ENCODE results near the gene DBNDD1.
"Not testable (repeated sequence)": the region's sequence is repeated elsewhere in the genome, so short reads cannot be mapped to it uniquely, and the experiment has no call there.

The DBNDD1 gene

DNA sequence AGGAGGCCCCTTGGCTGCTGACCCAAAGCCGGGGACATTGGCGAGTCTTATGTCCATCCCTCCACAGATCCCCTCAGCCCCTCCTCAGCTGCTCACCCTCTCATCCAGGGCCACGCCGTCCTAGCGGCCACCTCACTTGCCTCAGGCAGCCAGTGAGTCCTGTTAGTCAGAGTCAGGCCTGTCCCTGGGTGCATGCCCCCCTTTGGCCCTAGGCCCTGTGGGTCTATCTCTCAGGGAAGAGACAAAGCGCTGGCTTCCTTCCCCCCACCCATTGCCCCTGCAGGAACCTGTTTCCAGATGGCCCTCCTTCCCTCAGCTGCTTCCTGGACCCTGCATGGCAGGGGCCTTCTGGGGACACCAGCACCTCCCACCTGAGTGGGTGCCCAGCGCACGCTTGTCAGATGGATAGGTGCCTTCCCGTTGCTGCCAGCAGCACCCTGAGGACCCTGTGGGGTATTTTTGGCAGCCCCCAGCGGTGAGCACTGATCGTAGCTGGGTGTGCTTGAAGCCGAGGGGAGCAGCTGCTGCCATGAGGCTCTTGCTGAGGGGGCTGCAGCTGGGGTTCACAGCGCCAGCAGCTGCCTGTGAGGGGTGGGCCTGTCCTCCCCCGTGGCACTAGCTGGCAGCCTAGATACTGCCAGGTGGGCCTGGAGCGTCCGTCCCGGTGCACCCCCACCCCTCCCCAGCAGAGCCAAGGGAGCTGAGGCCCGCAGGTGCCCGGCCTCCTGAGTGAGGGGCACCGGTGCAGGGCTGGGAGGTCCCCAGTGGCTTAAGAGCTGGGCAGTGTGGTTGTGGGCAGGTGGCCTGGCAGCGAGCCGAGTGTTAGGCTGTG, 8.4 kb downstream of the DBNDD1 start:
- H3K4me1 ChIP-seq (ENCODE audit: insufficient read depth, insufficient read length) = peaks cover 16% of the 10 kb centered on the region
- no peaks in the 10 kb centered on the region for H3K27me3 ChIP-seq (ENCODE audit: insufficient read depth, insufficient read length)
- no peak overlapping the region for H3K9ac ChIP-seq (ENCODE audit: insufficient read length, low read depth)
- H3K4me3 ChIP-seq (ENCODE audit: insufficient read length, low read depth) = no peak overlapping the region
- peaks cover 23% of the 10 kb centered on the region for H3K36me3 ChIP-seq (ENCODE audit: insufficient read depth, insufficient read length, low read length)
- H3K9me3 ChIP-seq (ENCODE audit: insufficient read depth, low read length) = no peaks in the 10 kb centered on the region
- no peak for TF ChIP-seq ZNF274 (IDR thresholded peaks at IDR 0.05; ENCODE audit: low read depth, low read length)
- TF ChIP-seq SUZ12 (IDR thresholded peaks at IDR 0.05; ENCODE audit: extremely low read depth, insufficient read depth, insufficient read length) = no peak
- no peak for TF ChIP-seq YY1 (IDR thresholded peaks at IDR 0.05; ENCODE audit: insufficient read depth, insufficient read length)
- DNase-seq (ENCODE audit: low read depth, low spot score) = no peak

GRCh38 chr16:90009172-90009899, 9.9 kb downstream of the DBNDD1 start:
- no peak for TF ChIP-seq ZNF274 (IDR thresholded peaks at IDR 0.05; ENCODE audit: low read depth, low read length)
- TF ChIP-seq SUZ12 (IDR thresholded peaks at IDR 0.05; ENCODE audit: extremely low read depth, insufficient read depth, insufficient read length) = no peak
- TF ChIP-seq YY1 (IDR thresholded peaks at IDR 0.05; ENCODE audit: insufficient read depth, insufficient read length) = no peak
- H3K9me3 ChIP-seq (ENCODE audit: insufficient read depth, low read length) = no peaks in the 10 kb centered on the region
- H3K36me3 ChIP-seq (ENCODE audit: insufficient read depth, insufficient read length, low read length) = peaks cover 25% of the 10 kb centered on the region
- no peak overlapping the region for H3K9ac ChIP-seq (ENCODE audit: insufficient read length, low read depth)
- no peak for DNase-seq (ENCODE audit: low read depth, low spot score)
- H3K4me1 ChIP-seq (ENCODE audit: insufficient read depth, insufficient read length) = peaks cover 21% of the 10 kb centered on the region
- H3K27me3 ChIP-seq (ENCODE audit: insufficient read depth, insufficient read length) = no peaks in the 10 kb centered on the region
- H3K4me3 ChIP-seq (ENCODE audit: insufficient read length, low read depth) = no peak overlapping the region

- Histone ChIP-seq H3K9me3 (ENCODE audit: insufficient read depth, low read length) (no peaks in the 10 kb centered on the region), H3K27me3 (ENCODE audit: insufficient read depth, insufficient read length) (no peaks in the 10 kb centered on the region), H3K36me3 (ENCODE audit: insufficient read depth, insufficient read length, low read length) (peaks cover 25% of the 10 kb centered on the region), H3K4me3 (ENCODE audit: insufficient read length, low read depth) (no peak overlapping the region), H3K4me1 (ENCODE audit: insufficient read depth, insufficient read length) (peaks cover 21% of the 10 kb centered on the region), H3K9ac (ENCODE audit: insufficient read length, low read depth) (no peak overlapping the region)
- TF ChIP-seq ZNF274 (IDR thresholded peaks at IDR 0.05; ENCODE audit: low read depth, low read length) = no peak
- no peak for TF ChIP-seq YY1 (IDR thresholded peaks at IDR 0.05; ENCODE audit: insufficient read depth, insufficient read length)
- TF ChIP-seq SUZ12 (IDR thresholded peaks at IDR 0.05; ENCODE audit: extremely low read depth, insufficient read depth, insufficient read length) = no peak
- no peak for DNase-seq (ENCODE audit: low read depth, low spot score)
Observed at GRCh38 chr16:90008708-90009145, 10.5 kb downstream of the DBNDD1 start.

- Histone ChIP-seq H3K4me1 (ENCODE audit: insufficient read depth, insufficient read length) (peaks cover 23% of the 10 kb centered on the region), H3K36me3 (ENCODE audit: insufficient read depth, insufficient read length, low read length) (peaks cover 25% of the 10 kb centered on the region)
- H3K9me3 ChIP-seq (ENCODE audit: insufficient read depth, low read length); H3K4me3 ChIP-seq (ENCODE audit: insufficient read length, low read depth); DNase-seq (ENCODE audit: low read depth, low spot score); H3K9ac ChIP-seq (ENCODE audit: insufficient read length, low read depth); H3K27me3 ChIP-seq (ENCODE audit: insufficient read depth, insufficient read length): not testable (repeated sequence)
Observed at GRCh38 chr16:90007635-90008234, 11.5 kb downstream of the DBNDD1 start.

GRCh38 chr16:90007015-90007414, 12.2 kb downstream of the DBNDD1 start:
- DNase-seq (ENCODE audit: low read depth, low spot score) = no peak
- TF ChIP-seq YY1 (IDR thresholded peaks at IDR 0.05; ENCODE audit: insufficient read depth, insufficient read length) (no peak), ZNF274 (IDR thresholded peaks at IDR 0.05; ENCODE audit: low read depth, low read length) (no peak)
- Histone ChIP-seq H3K4me1 (ENCODE audit: insufficient read depth, insufficient read length) (peaks cover 21% of the 10 kb centered on the region), H3K9ac (ENCODE audit: insufficient read length, low read depth) (no peak overlapping the region), H3K27me3 (ENCODE audit: insufficient read depth, insufficient read length) (no peaks in the 10 kb centered on the region), H3K4me3 (ENCODE audit: insufficient read length, low read depth) (no peak overlapping the region), H3K9me3 (ENCODE audit: insufficient read depth, low read length) (no peaks in the 10 kb centered on the region), H3K36me3 (ENCODE audit: insufficient read depth, insufficient read length, low read length) (peaks cover 25% of the 10 kb centered on the region)

DNA sequence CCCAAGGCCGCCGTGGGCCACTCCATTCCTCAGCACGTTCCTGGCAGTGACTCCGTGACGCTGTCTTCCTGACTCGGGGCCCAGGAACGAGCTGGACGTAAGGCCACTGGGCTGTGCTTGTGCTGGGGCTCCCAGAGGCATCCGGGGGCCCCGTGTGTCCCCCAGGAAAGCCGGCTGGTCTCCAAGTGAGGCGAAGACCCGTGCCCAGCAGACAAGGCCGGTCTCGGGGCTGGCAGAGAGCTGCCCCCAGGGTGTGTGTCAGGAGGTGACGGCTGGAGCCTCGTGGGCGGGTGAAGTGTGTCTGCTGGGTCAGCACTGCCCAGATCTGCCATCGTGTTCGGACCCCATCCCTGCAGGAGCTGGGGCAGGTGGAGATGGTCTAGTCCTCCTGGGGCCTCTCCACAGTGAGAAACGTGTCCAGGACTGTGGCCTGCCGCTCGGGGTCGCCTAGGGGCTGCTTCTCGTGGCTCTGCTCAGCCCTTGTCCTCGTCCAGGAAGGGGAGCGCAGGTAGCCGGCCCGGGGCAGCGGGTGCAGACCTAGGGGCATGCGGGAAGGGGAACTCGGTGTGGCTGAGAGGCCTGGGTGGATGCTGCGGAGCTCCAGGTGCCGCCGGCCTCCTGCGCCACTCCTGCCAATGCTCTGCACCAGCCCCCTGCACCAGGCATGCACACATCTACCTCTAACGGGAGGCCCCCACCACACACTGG, 13.1 kb downstream of the DBNDD1 start:
- no peaks in the 10 kb centered on the region for H3K27me3 ChIP-seq (ENCODE audit: insufficient read depth, insufficient read length)
- TF ChIP-seq YY1 (IDR thresholded peaks at IDR 0.05; ENCODE audit: insufficient read depth, insufficient read length) = no peak
- TF ChIP-seq SUZ12 (IDR thresholded peaks at IDR 0.05; ENCODE audit: extremely low read depth, insufficient read depth, insufficient read length) = no peak
- TF ChIP-seq ZNF274 (IDR thresholded peaks at IDR 0.05; ENCODE audit: low read depth, low read length) = no peak
- peaks cover 25% of the 10 kb centered on the region for H3K36me3 ChIP-seq (ENCODE audit: insufficient read depth, insufficient read length, low read length)
- DNase-seq (ENCODE audit: low read depth, low spot score) = no peak
- no peak overlapping the region for H3K9ac ChIP-seq (ENCODE audit: insufficient read length, low read depth)
- no peaks in the 10 kb centered on the region for H3K9me3 ChIP-seq (ENCODE audit: insufficient read depth, low read length)
- peaks cover 15% of the 10 kb centered on the region for H3K4me1 ChIP-seq (ENCODE audit: insufficient read depth, insufficient read length)
- H3K4me3 ChIP-seq (ENCODE audit: insufficient read length, low read depth) = no peak overlapping the region

GRCh38 chr16:90004577-90004976, 14.7 kb downstream of the DBNDD1 start:
- no peak for TF ChIP-seq YY1 (IDR thresholded peaks at IDR 0.05; ENCODE audit: insufficient read depth, insufficient read length)
- no peak for TF ChIP-seq ZNF274 (IDR thresholded peaks at IDR 0.05; ENCODE audit: low read depth, low read length)
- TF ChIP-seq SUZ12 (IDR thresholded peaks at IDR 0.05; ENCODE audit: extremely low read depth, insufficient read depth, insufficient read length) = no peak
- H3K9me3 ChIP-seq (ENCODE audit: insufficient read depth, low read length) = no peaks in the 10 kb centered on the region
- DNase-seq (ENCODE audit: low read depth, low spot score) = no peak
- H3K4me3 ChIP-seq (ENCODE audit: insufficient read length, low read depth) = no peak overlapping the region
- peaks cover 9% of the 10 kb centered on the region for H3K4me1 ChIP-seq (ENCODE audit: insufficient read depth, insufficient read length)
- H3K9ac ChIP-seq (ENCODE audit: insufficient read length, low read depth) = no peak overlapping the region
- H3K27me3 ChIP-seq (ENCODE audit: insufficient read depth, insufficient read length) = no peaks in the 10 kb centered on the region
- H3K36me3 ChIP-seq (ENCODE audit: insufficient read depth, insufficient read length, low read length) = peaks cover 37% of the 10 kb centered on the region
